Frontal cortex (tissue), 4 donors: ENCODE data around the gene DHDDS. TPM values are rescaled to one million over a fixed set of nuclear protein-coding genes. Genes with fewer than 3 reads are reported as not detected.
A peak's percentile ranks its signal among the peaks of the same experiment; 100 is the strongest.

Experiments used
- DNase-seq, 2 donors: peaks; one replicate each; pipeline ENCODE4 v3.0.0; 2012; ENCODE audit warnings: low spot score in 2 of 2
- FAIRE-seq: peaks from 2 replicates; lab custom pipeline; 2012; peaks lifted over from hg19 to GRCh38; lab: Jason Lieb, UNC
- total RNA-seq: library from RNA; depleted of rRNA; stranded (reverse); fragments of >200 nt; gene quantifications from one replicate; pipeline ENCODE4 v1.2.3, GENCODE V29; 2014
- donor health status: control.
- donor health status: control.
- donor health status: control.

The DHDDS gene
- total RNA-seq, 1 donor from 2014 or later: 22.0 TPM

GRCh38 chr1:26413031-26413430 lies 19.1 kb upstream of the DHDDS start:
- DNase-seq (no peak), FAIRE-seq (no peak)

GRCh38 chr1:26417111-26417759 lies 14.9 kb upstream of the DHDDS start:
- DNase-seq: peak in 1 of 2 donors; percentile 63
- no peak for FAIRE-seq

GRCh38 chr1:26418865-26419349 lies 13.2 kb upstream of the DHDDS start:
- no peak for DNase-seq
- no peak for FAIRE-seq

- FAIRE-seq: no peak
Measured at GRCh38 chr1:26419494-26419893, 12.6 kb upstream of the DHDDS start.

GRCh38 chr1:26429721-26430120 lies 2.4 kb upstream of the DHDDS start:
- FAIRE-seq: no peak
- no peak for DNase-seq

More at GRCh38 chr1:26419494-26419893, 12.6 kb upstream of the DHDDS start:
- no peak for DNase-seq

GRCh38 chr1:26432793-26433192 lies 672 bp downstream of the DHDDS start:
- FAIRE-seq (no peak), DNase-seq (no peak)

GRCh38 chr1:26434161-26434752 lies 2.1 kb downstream of the DHDDS start:
- DNase-seq: no peak
- no peak for FAIRE-seq

- FAIRE-seq (no peak), DNase-seq (no peak)
Measured at GRCh38 chr1:26438041-26438440, 5.9 kb downstream of the DHDDS start.

GRCh38 chr1:26440259-26440658 lies 8.1 kb downstream of the DHDDS start:
- DNase-seq (no peak), FAIRE-seq (no peak)

GRCh38 chr1:26449868-26450267 lies 17.7 kb downstream of the DHDDS start:
- no peak for DNase-seq
- no peak for FAIRE-seq

GRCh38 chr1:26450908-26451307 lies 18.8 kb downstream of the DHDDS start:
- FAIRE-seq (no peak), DNase-seq (no peak)

- FAIRE-seq: no peak
- DNase-seq: no peak
Measured at GRCh38 chr1:26452459-26453183, 20.5 kb downstream of the DHDDS start.

GRCh38 chr1:26459148-26459547 lies 27.0 kb downstream of the DHDDS start:
- DNase-seq (no peak), FAIRE-seq (no peak)

- FAIRE-seq (no peak), DNase-seq (no peak)
Measured at GRCh38 chr1:26459573-26460031, 27.5 kb downstream of the DHDDS start.

GRCh38 chr1:26468911-26469310 lies 36.8 kb downstream of the DHDDS start:
- DNase-seq (no peak), FAIRE-seq (no peak)

GRCh38 chr1:26469558-26469957 lies 37.4 kb downstream of the DHDDS start:
- no peak for DNase-seq

GRCh38 chr1:26470878-26471497 lies 38.9 kb downstream of the DHDDS start:
- no peak for FAIRE-seq
- DNase-seq: no peak

More at GRCh38 chr1:26469558-26469957, 37.4 kb downstream of the DHDDS start:
- no peak for FAIRE-seq

GRCh38 chr1:26471498-26472319 lies 39.6 kb downstream of the DHDDS start:
- DNase-seq (no peak), FAIRE-seq (no peak)

GRCh38 chr1:26472320-26472900 lies 40.3 kb downstream of the DHDDS start, which contains the start of gene HMGN2:
Gene HMGN2, plus strand, starts transcription at chr1:26472440. Its CDS starts 173 bp downstream, at chr1:26472613.
- FAIRE-seq (no peak), DNase-seq (peak; percentile 84 to 91)
